Activated CD8-positive, alpha-beta T cell treated with anti-CD3 and anti-CD28 coated beads for 36 hours (primary cell): ENCODE data around the gene TRIM56. TPM values are rescaled to one million over a fixed set of nuclear protein-coding genes. Genes with fewer than 3 reads are reported as not detected.

Experiments used
- ATAC-seq: fragments of 200-7000 bp; cut with Tn5 transposase; one replicate; pipeline ENCODE4 v1.10.0; 2021; ENCODE audit warnings: mild to moderate bottlenecking, moderate library complexity
- CTCF ChIA-PET: fragments of 350-600 bp; sonication (Branson Sonifier 250); formaldehyde crosslinking; loops from one replicate; lab custom pipeline; 2021; ENCODE audit warnings: antibody characterized with exemption; lab: Charles Lee
- POLR2A ChIA-PET: fragments of 350-600 bp; sonication (Branson Sonifier 250); formaldehyde crosslinking; loops from one replicate; lab custom pipeline; 2021; ENCODE audit warnings: antibody characterized with exemption; lab: Charles Lee
- DNase-seq: peaks from one replicate; pipeline ENCODE4 v3.0.0-alpha.2; 2020
- H3K27ac Mint-ChIP-seq: one replicate; pipeline ENCODE4 v1.8.0; 2021; ENCODE audit warnings: mild to moderate bottlenecking, mixed read lengths
- H3K27me3 Mint-ChIP-seq: one replicate; pipeline ENCODE4 v1.8.0; 2021; ENCODE audit warnings: mixed read lengths
- H3K36me3 Mint-ChIP-seq: one replicate; pipeline ENCODE4 v1.8.0; 2021; ENCODE audit warnings: low read depth, mixed read lengths
- H3K4me1 Mint-ChIP-seq: one replicate; pipeline ENCODE4 v1.8.0; 2021; ENCODE audit warnings: low read depth, mixed read lengths
- H3K4me3 Mint-ChIP-seq: one replicate; pipeline ENCODE4 v1.8.0; 2021; ENCODE audit warnings: mild to moderate bottlenecking, moderate library complexity, mixed read lengths
- H3K9me3 Mint-ChIP-seq: one replicate; pipeline ENCODE4 v1.8.0; 2021; ENCODE audit warnings: mixed read lengths
- intact Hi-C: fragments of 100-400 bp; cut with micrococcal nuclease; formaldehyde crosslinking; loops from one replicate; pipeline ENCODE4 v1.10.0; 2022
- total RNA-seq, 2 experiments: library from RNA; stranded (reverse); gene quantifications; one replicate each; pipeline ENCODE4 v1.2.3, GENCODE V29; 2021
- TF ChIP-seq, protein P1 (sequence below): fragments of 200-600 bp; IDR thresholded peaks from one replicate; pipeline ENCODE4 v1.8.0; 2022; ENCODE audit warnings: antibody characterized with exemption, mild to moderate bottlenecking

The TRIM56 gene
- total RNA-seq, 2 experiments from 2014 or later, result 40.1 to 42.3 TPM

DNA sequence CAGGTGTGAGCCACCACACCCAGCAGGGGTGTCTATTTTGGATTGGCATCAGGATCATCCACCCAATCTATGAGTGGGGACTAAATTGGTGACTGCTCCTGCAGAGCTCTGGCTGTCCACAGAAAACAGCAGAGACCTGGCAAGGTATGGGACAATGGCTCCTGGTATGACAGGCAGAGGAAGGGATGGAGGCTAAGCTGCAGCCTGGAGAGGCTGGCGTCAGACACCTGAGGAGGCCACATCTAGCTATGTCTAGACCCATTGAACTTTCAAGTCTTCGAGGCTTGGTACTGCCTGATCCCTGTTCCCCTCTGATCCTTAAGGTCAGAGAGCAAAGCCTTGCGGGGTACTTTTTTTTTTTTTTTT lies 38.4 kb downstream of the TRIM56 start:
- DNase-seq, result no peak
- peaks cover 42% of the 10 kb centered on the region for H3K4me1 Mint-ChIP-seq
- intact Hi-C loops, result no loop called here
- H3K9me3 Mint-ChIP-seq, result no peaks in the 10 kb centered on the region
- CTCF ChIA-PET, result interaction anchor here (1.0 to 4.8 kb wide), 4 partner anchors 11 to 69 kb away, joined by 3 to 27 read pairs (median 6); no protein-coding TSS in a partner anchor
- TF ChIP-seq, protein P1, sequence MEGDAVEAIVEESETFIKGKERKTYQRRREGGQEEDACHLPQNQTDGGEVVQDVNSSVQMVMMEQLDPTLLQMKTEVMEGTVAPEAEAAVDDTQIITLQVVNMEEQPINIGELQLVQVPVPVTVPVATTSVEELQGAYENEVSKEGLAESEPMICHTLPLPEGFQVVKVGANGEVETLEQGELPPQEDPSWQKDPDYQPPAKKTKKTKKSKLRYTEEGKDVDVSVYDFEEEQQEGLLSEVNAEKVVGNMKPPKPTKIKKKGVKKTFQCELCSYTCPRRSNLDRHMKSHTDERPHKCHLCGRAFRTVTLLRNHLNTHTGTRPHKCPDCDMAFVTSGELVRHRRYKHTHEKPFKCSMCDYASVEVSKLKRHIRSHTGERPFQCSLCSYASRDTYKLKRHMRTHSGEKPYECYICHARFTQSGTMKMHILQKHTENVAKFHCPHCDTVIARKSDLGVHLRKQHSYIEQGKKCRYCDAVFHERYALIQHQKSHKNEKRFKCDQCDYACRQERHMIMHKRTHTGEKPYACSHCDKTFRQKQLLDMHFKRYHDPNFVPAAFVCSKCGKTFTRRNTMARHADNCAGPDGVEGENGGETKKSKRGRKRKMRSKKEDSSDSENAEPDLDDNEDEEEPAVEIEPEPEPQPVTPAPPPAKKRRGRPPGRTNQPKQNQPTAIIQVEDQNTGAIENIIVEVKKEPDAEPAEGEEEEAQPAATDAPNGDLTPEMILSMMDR, result no peak
- no peaks in the 10 kb centered on the region for H3K36me3 Mint-ChIP-seq
- peaks cover 67% of the 10 kb centered on the region for H3K27me3 Mint-ChIP-seq
- no peak overlapping the region for H3K4me3 Mint-ChIP-seq
- ATAC-seq, result no peak
- POLR2A ChIA-PET, result no interaction called here
- no peak overlapping the region for H3K27ac Mint-ChIP-seq

DNA sequence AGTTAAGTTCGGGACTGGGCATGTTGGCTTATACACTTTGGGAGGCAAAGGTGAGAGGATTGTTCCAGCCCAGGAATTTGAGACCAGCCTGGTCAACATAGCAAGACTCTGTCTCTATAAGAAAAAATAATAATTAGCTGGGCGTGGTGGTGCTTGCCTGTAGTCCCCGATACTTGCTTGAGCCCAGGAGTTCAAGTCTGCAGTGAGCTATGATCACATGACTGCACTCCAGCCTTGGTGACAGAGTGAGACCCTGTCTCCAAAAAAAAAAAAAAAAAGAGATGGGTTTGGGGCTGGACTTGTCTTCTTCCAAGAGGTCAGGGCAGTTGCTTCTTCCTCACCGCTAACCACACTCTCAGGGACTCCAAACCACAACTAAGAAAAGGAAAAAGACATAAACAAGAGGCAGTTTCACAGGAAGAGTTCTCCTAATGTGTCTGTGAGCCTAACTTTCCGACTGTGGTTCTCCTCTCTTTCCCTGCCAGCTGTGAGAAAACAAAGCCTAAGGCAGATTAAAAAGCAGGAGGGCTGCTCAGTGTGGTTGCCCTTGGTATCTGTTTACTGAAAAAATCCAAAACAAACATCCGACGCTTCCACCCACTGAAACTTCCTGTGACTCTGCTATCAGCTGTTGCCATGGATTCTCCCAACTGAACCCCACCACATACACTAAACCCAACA lies 39.2 kb downstream of the TRIM56 start:
- POLR2A ChIA-PET, result no interaction called here
- no peak for DNase-seq
- no peaks in the 10 kb centered on the region for H3K36me3 Mint-ChIP-seq

DNA sequence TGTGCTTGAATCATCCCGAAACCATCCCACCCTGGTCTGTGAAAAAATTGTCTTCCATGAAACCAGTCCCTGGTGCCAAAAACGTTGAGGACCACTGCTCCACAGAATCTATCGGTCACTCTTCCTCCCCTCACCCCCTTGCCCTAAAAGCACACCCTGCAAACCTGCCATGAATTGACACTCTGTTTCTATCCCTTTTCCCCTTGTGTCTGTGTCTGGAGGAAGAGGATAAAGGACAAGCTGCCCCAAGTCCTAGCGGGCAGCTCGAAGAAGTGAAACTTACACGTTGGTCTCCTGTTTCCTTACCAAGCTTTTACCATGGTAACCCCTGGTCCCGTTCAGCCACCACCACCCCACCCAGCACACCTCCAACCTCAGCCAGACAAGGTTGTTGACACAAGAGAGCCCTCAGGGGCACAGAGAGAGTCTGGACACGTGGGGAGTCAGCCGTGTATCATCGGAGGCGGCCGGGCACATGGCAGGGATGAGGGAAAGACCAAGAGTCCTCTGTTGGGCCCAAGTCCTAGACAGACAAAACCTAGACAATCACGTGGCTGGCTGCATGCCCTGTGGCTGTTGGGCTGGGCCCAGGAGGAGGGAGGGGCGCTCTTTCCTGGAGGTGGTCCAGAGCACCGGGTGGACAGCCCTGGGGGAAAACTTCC lies 40.8 kb downstream of the TRIM56 start:
- Mint-ChIP-seq H3K4me1 (peaks cover 36% of the 10 kb centered on the region), H3K27me3 (peaks cover 59% of the 10 kb centered on the region), H3K36me3 (no peaks in the 10 kb centered on the region), H3K4me3 (no peak overlapping the region), H3K9me3 (no peaks in the 10 kb centered on the region), H3K27ac (no peak overlapping the region)
- POLR2A ChIA-PET, result interaction anchor here (0.7 to 1.4 kb wide), 2 partner anchors 14 to 41 kb away, joined by 3 to 4 read pairs; no protein-coding TSS in a partner anchor
- ATAC-seq, result no peak
- TF ChIP-seq, protein P1, result no peak
- CTCF ChIA-PET, result interaction anchor here (0.8 to 4.8 kb wide), 9 partner anchors 9 to 67 kb away, joined by 3 to 27 read pairs (median 4); no protein-coding TSS in a partner anchor
- peak; percentile 33 for DNase-seq
- intact Hi-C loops, result no loop called here

More for the DNA sequence above, 39.2 kb downstream of the TRIM56 start:
- H3K4me3 Mint-ChIP-seq, result no peak overlapping the region
- TF ChIP-seq, protein P1, result no peak
- no peak for ATAC-seq
- H3K27me3 Mint-ChIP-seq, result peaks cover 64% of the 10 kb centered on the region
- H3K27ac Mint-ChIP-seq, result no peak overlapping the region
- H3K4me1 Mint-ChIP-seq, result peaks cover 41% of the 10 kb centered on the region
- H3K9me3 Mint-ChIP-seq, result no peaks in the 10 kb centered on the region
- intact Hi-C loops, result no loop called here
- CTCF ChIA-PET, result interaction anchor here (1.5 to 4.8 kb wide), 4 partner anchors 10 to 47 kb away, joined by 4 to 27 read pairs (median 8); no protein-coding TSS in a partner anchor

DNA sequence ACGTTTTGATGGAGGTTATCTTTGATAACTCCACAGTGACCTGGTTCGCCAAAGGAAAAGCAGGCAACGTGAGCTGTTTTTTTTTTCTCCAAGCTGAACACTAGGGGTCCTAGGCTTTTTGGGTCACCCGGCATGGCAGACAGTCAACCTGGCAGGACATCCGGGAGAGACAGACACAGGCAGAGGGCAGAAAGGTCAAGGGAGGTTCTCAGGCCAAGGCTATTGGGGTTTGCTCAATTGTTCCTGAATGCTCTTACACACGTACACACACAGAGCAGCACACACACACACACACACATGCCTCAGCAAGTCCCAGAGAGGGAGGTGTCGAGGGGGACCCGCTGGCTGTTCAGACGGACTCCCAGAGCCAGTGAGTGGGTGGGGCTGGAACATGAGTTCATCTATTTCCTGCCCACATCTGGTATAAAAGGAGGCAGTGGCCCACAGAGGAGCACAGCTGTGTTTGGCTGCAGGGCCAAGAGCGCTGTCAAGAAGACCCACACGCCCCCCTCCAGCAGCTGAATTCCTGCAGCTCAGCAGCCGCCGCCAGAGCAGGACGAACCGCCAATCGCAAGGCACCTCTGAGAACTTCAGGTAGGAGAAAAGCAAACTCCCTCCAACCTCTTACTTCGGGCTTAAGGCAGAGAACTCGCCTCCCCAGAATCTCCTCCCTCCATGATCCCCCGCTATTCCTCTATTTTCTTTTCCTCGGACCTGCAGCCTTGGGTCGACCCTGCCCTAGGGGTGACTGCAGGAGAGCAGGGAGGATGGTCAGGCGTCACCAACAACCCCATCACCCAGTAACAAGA lies 41.6 kb downstream of the TRIM56 start, which contains the start of gene SERPINE1:
SERPINE1 (plus strand) TSS at position 454 of the 809 bp plus-strand sequence. CDS start 1,290 bp downstream, outside the sequence.
- Mint-ChIP-seq H3K4me1 (peaks cover 35% of the 10 kb centered on the region), H3K36me3 (no peaks in the 10 kb centered on the region), H3K27me3 (peaks cover 58% of the 10 kb centered on the region), H3K4me3 (peak within 1 kb of the TSS; percentile 44), H3K27ac (no peak within 1 kb of the TSS), H3K9me3 (no peaks in the 10 kb centered on the region)
- CTCF ChIA-PET, result interaction anchor here (0.8 to 4.8 kb wide), 8 partner anchors 11 to 66 kb away, joined by 3 to 27 read pairs (median 4); no protein-coding TSS in a partner anchor
- TF ChIP-seq, protein P1, result peak; percentile 42
- ATAC-seq (peak; percentile 84), DNase-seq (peak; percentile 82)
- POLR2A ChIA-PET, result interaction anchor here (0.5 to 0.7 kb wide), 2 partner anchors 9 to 42 kb away, joined by 3 to 4 read pairs; no protein-coding TSS in a partner anchor
- intact Hi-C loops, result no loop called here
